ENCODE results near the gene BAHCC1. TPM values are rescaled to one million over a fixed set of nuclear protein-coding genes. Genes with fewer than 3 reads are reported as not detected.
A peak's percentile ranks its signal among the peaks of the same experiment; 100 is the strongest.

BAHCC1 gene
- polyA plus RNA-seq, 4 donors = 2.2 to 26.9 (median 9.8) TPM

DNA sequence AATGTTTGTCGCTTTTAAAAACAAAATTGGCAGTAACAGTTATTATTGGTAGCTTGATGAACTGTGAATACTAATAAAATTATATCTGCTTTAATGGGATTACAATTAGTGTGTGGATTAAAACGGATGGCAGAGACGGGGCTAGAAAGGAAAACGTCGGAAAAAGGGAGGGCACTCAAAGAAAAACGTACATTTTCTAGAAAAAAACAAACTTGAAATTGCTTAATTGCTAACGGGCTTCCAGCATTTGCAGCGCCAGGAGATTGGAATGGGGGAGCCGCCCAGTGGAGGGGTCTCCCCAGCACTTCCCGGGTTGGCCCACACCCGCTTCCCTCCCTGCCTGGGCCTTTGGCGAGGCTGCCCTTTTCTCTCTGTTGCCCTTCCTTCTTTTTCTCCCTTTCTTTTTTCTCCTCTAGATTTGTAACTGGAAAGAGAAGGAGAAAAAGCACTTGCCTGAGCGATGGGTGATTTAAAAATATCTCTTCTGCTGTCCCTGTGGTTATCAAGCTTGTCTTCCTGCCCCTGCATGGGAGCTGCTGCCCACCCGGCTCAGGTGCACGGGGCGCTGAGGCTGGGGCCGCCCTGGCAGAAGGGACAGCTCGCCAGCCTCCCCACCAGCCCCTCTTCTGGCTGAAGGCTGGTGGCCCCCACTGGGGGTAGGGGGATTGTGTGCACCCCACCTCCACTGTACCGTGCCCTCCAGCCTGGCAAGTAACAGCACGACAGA is 5.9 kb downstream of the BAHCC1 start:
- WGBS, 3 donors = 41 to 56% (median 46%) methylated on average over 20 of the region's 20 CpGs
- Histone ChIP-seq H3K27me3 (ENCODE audit: control insufficient read depth in 3 of 3, insufficient read depth in 3 of 3, low read length in 3 of 3) (peaks cover 0 to 3% (median 0%) of the 10 kb centered on the region in 3 donors), H3K27ac (ENCODE audit: low read depth in 1 of 3, low read length in 2 of 3) (peak overlapping the region; percentile 75 to 96 (median 83)), H3K36me3 (ENCODE audit: control insufficient read depth in 3 of 3, insufficient read depth in 2 of 3, low read depth in 1 of 3, low read length in 3 of 3) (peaks cover 0 to 22% (median 0%) of the 10 kb centered on the region in 3 donors), H3K4me1 (ENCODE audit: control insufficient read depth in 3 of 3, insufficient read depth in 2 of 3, low read depth in 1 of 3, low read length in 2 of 3) (peaks cover 0 to 55% (median 0%) of the 10 kb centered on the region in 3 donors), H3K9me3 (ENCODE audit: control insufficient read depth in 2 of 2, insufficient read depth in 1 of 2, low read depth in 1 of 2, low read length in 1 of 2) (no peaks in the 10 kb centered on the region), H3K4me3 (ENCODE audit: low read depth in 1 of 3, low read length in 3 of 3) (peak overlapping the region in 1 of 3 donors; percentile 67)
- FAIRE-seq (no peak), DNase-seq (peak in 1 of 2 donors; percentile 35)

DNA sequence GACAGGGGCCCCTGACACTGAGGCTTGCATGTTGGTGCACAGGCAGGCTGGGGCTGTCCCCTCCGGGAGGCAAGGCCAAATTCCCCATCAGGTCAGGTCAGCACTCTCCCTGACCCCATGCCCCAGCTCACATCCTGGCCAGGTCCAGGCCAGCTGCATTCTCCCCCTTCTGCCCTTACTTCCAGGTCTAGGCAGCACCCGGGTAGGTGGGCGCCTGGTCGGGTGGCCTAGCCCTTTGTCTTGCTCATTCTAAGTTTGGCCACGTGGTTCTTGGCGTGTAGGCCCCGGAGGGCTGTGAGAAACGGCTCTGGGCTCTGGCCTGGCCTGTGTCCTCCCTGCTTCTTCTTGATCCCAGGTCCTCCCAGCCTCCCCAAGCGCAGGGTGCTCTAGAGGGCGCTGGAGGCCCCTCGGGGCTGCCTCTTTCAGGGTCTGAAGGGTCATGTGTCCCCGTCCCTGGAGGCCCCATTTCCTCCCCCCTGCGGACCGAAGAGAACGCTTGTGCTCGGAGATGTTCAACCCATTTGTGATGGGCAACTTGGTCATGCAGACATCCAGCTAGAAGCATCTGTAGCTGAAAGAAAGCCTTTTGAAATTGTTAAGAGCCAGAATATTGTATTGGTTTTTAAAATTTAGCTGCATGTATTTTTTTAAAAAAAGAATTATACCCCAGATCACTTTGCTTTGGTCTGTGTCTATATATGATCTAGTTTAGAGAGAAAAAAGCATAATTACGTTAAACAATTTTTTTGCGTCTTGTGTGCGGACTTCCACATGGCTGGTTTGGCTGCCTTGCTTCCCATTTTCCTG is 6.7 kb downstream of the BAHCC1 start:
- Histone ChIP-seq H3K4me1 (ENCODE audit: control insufficient read depth in 3 of 3, insufficient read depth in 2 of 3, low read depth in 1 of 3, low read length in 2 of 3) (peaks cover 0 to 61% (median 0%) of the 10 kb centered on the region in 3 donors), H3K4me3 (ENCODE audit: low read depth in 1 of 3, low read length in 3 of 3) (peak overlapping the region in 1 of 3 donors; percentile 8), H3K27ac (ENCODE audit: low read depth in 1 of 3, low read length in 2 of 3) (peak overlapping the region; percentile 11 to 75 (median 72))

DNA sequence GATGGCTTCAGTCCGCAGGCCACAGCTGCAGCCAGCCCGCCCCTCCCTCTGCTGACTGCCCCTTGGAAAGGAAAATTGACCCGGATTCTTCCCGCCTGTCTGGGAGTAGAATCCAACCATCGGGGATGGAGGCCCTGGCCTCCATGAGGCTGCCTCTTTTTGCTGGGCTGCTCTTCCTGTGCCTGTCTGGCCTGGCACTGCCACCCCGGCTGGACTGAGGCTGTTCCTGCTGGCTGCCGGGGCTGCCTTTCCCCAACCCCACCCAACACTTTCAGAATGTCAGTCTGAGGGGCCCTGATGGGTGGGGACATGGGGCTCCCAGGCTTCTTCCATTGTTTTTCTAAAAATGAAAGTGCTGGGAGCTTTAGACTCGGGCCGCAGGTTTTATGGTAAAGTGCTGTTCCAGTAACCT is 7.3 kb downstream of the BAHCC1 start:
- Histone ChIP-seq H3K9me3 (ENCODE audit: control insufficient read depth in 2 of 2, insufficient read depth in 1 of 2, low read depth in 1 of 2, low read length in 1 of 2) (no peaks in the 10 kb centered on the region), H3K27me3 (ENCODE audit: control insufficient read depth in 3 of 3, insufficient read depth in 3 of 3, low read length in 3 of 3) (peaks cover 0 to 3% (median 0%) of the 10 kb centered on the region in 3 donors), H3K4me3 (ENCODE audit: low read depth in 1 of 3, low read length in 3 of 3) (peak overlapping the region in 1 of 3 donors; percentile 8), H3K4me1 (ENCODE audit: control insufficient read depth in 3 of 3, insufficient read depth in 2 of 3, low read depth in 1 of 3, low read length in 2 of 3) (peaks cover 0 to 62% (median 0%) of the 10 kb centered on the region in 3 donors), H3K36me3 (ENCODE audit: control insufficient read depth in 3 of 3, insufficient read depth in 2 of 3, low read depth in 1 of 3, low read length in 3 of 3) (peaks cover 0 to 26% (median 0%) of the 10 kb centered on the region in 3 donors), H3K27ac (ENCODE audit: low read depth in 1 of 3, low read length in 2 of 3) (peak overlapping the region; percentile 11 to 75 (median 37))
- 45 to 62% (median 60%) methylated on average over 9 of the region's 9 CpGs for whole genome bisulfite sequencing, 3 donors
- FAIRE-seq (no peak), DNase-seq (peak in 1 of 2 donors; percentile 62)

More for the DNA sequence above, 6.7 kb downstream of the BAHCC1 start:
- Histone ChIP-seq H3K36me3 (ENCODE audit: control insufficient read depth in 3 of 3, insufficient read depth in 2 of 3, low read depth in 1 of 3, low read length in 3 of 3) (peaks cover 0 to 22% (median 0%) of the 10 kb centered on the region in 3 donors), H3K27me3 (ENCODE audit: control insufficient read depth in 3 of 3, insufficient read depth in 3 of 3, low read length in 3 of 3) (peaks cover 0 to 3% (median 0%) of the 10 kb centered on the region in 3 donors), H3K9me3 (ENCODE audit: control insufficient read depth in 2 of 2, insufficient read depth in 1 of 2, low read depth in 1 of 2, low read length in 1 of 2) (no peaks in the 10 kb centered on the region)
- WGBS, 3 donors = 38 to 72% (median 51%) methylated on average over 19 of the region's 19 CpGs
- FAIRE-seq = no peak
- DNase-seq = peak; percentile 21 to 72

- Histone ChIP-seq H3K9me3 (ENCODE audit: control insufficient read depth in 2 of 2, insufficient read depth in 1 of 2, low read depth in 1 of 2, low read length in 1 of 2) (no peaks in the 10 kb centered on the region), H3K36me3 (ENCODE audit: control insufficient read depth in 3 of 3, insufficient read depth in 2 of 3, low read depth in 1 of 3, low read length in 3 of 3) (peaks cover 0 to 31% (median 0%) of the 10 kb centered on the region in 3 donors), H3K4me3 (ENCODE audit: low read depth in 1 of 3, low read length in 3 of 3) (no peak overlapping the region), H3K27me3 (ENCODE audit: control insufficient read depth in 3 of 3, insufficient read depth in 3 of 3, low read length in 3 of 3) (peaks cover 0 to 2% (median 0%) of the 10 kb centered on the region in 3 donors), H3K27ac (ENCODE audit: low read depth in 1 of 3, low read length in 2 of 3) (peak overlapping the region in 2 of 3 donors; percentile 16 to 75), H3K4me1 (ENCODE audit: control insufficient read depth in 3 of 3, insufficient read depth in 2 of 3, low read depth in 1 of 3, low read length in 2 of 3) (peaks cover 0 to 62% (median 0%) of the 10 kb centered on the region in 3 donors)
- DNase-seq (no peak), FAIRE-seq (no peak)
- WGBS, 3 donors = 58 to 73% (median 69%) methylated on average over 9 of the region's 9 CpGs
Observed at GRCh38 chr17:81402981-81403467, 7.8 kb downstream of the BAHCC1 start.

DNA sequence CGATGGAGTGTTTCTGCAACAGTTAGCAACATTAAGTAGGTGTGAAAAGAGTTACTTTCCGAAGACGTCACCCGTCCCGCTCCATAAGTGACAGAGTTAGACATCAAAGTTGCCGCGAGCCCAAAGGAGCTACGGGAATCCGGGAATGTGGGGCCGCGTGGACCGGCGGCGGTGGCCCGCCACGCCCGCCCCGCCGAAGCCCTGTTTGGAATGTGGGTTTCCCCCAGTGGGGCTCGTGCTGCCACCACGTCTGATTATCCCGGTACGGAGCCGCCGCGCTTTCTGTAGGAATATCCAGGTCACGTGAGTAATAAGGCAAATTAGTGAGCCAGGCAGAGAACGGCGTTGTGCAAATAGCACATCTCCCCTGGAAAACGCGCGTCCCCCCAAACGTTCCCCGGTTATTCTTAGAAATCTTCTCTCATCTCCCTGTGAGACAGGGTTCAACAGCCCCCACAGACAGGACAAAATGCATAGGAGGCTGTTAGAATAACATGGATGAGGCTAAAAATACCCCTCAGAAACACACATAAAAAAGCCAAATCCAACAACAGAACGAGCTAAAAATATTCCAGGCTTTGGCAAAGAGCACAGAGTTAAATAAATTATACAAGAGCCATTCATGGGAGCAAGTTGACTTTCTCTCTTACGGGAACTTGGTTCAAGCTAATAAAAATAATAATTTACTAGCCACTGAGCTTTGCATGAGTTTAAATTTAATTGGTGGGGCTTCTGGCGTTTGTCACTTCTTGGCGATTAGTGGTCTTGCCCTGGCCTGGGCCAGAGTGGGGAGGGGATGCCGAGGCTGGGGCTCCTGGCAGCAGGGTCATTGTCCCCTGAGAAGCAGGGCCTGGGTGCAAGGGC is 8.6 kb downstream of the BAHCC1 start:
- no peak overlapping the region for H3K4me3 ChIP-seq (ENCODE audit: low read depth in 1 of 3, low read length in 3 of 3)
- H3K27ac ChIP-seq (ENCODE audit: low read depth in 1 of 3, low read length in 2 of 3) = peak overlapping the region in 2 of 3 donors; percentile 53 to 75
- peaks cover 0 to 62% (median 0%) of the 10 kb centered on the region in 3 donors for H3K4me1 ChIP-seq (ENCODE audit: control insufficient read depth in 3 of 3, insufficient read depth in 2 of 3, low read depth in 1 of 3, low read length in 2 of 3)
- no peak for DNase-seq
- WGBS, 3 donors = 59 to 79% (median 73%) methylated on average over 39 of the region's 39 CpGs
- FAIRE-seq = no peak
- peaks cover 0 to 32% (median 0%) of the 10 kb centered on the region in 3 donors for H3K36me3 ChIP-seq (ENCODE audit: control insufficient read depth in 3 of 3, insufficient read depth in 2 of 3, low read depth in 1 of 3, low read length in 3 of 3)
- H3K9me3 ChIP-seq (ENCODE audit: control insufficient read depth in 2 of 2, insufficient read depth in 1 of 2, low read depth in 1 of 2, low read length in 1 of 2) = no peaks in the 10 kb centered on the region
- no peaks in the 10 kb centered on the region for H3K27me3 ChIP-seq (ENCODE audit: control insufficient read depth in 3 of 3, insufficient read depth in 3 of 3, low read length in 3 of 3)

DNA sequence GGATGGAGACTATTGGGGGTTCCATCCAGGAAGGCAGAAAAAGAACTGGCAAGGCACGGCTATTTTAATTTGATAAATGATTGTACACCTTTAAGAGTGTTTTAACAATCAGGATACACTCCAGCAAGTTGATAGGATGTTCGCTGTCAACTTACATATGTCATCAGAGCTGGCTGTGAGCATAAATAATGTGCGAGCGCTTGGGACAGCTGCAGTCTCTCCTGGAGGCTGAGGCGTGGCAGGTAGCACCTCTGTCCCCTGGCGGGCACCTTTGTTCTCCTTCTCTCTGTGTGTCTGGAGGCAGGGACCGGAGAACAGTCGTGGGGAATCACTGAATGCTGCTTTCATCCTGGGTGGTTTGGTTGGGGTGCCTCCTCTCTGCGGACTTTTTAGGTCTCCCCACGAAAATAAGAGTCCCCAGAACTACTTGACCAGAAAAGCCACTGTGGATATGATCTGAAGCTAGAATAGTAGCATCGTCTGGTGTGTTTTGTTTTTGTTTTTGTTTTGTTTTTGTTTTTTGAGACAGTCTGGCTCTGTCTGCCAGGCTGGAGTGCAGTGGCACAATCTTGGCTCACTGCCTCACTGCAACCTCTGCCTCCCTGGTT is 9.4 kb downstream of the BAHCC1 start:
- 30 to 50% (median 36%) methylated on average over 11 of the region's 11 CpGs for WGBS, 3 donors
- H3K4me1 ChIP-seq (ENCODE audit: control insufficient read depth in 3 of 3, insufficient read depth in 2 of 3, low read depth in 1 of 3, low read length in 2 of 3) = peaks cover 0 to 62% (median 0%) of the 10 kb centered on the region in 3 donors
- peak overlapping the region in 2 of 3 donors; percentile 52 to 75 for H3K27ac ChIP-seq (ENCODE audit: low read depth in 1 of 3, low read length in 2 of 3)
- H3K9me3 ChIP-seq (ENCODE audit: control insufficient read depth in 2 of 2, insufficient read depth in 1 of 2, low read depth in 1 of 2, low read length in 1 of 2) = no peaks in the 10 kb centered on the region
- DNase-seq (peak; percentile 65 to 73), FAIRE-seq (no peak)
- peaks cover 0 to 37% (median 0%) of the 10 kb centered on the region in 3 donors for H3K36me3 ChIP-seq (ENCODE audit: control insufficient read depth in 3 of 3, insufficient read depth in 2 of 3, low read depth in 1 of 3, low read length in 3 of 3)
- no peak overlapping the region for H3K4me3 ChIP-seq (ENCODE audit: low read depth in 1 of 3, low read length in 3 of 3)
- H3K27me3 ChIP-seq (ENCODE audit: control insufficient read depth in 3 of 3, insufficient read depth in 3 of 3, low read length in 3 of 3) = no peaks in the 10 kb centered on the region

DNA sequence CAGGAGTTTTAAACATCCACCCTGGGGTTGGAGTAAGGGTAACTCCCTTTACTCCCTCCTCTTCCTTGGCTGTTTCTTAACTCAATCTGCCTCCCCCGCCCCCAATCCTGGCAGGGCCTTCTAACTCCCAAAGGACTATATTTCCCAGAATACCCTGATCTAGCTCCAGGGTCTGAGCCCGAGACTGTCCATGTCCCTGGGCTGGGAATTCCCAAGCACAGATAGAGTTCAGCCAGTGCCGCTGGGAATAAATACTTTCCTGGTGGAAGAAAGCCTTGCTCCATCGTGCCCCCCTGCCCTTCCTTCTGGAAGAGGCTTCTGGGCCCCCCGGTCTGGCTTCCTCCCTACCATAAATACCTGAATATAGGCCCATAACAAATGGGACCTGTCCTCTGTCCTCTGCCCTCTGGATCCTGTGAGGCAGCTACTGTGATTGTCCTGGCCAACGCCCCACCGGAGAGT is 10.2 kb downstream of the BAHCC1 start:
- WGBS, 3 donors = 38 to 51% (median 38%) methylated on average over 7 of the region's 7 CpGs
- DNase-seq (peak in 1 of 2 donors; percentile 75), FAIRE-seq (no peak)
- Histone ChIP-seq H3K36me3 (ENCODE audit: control insufficient read depth in 3 of 3, insufficient read depth in 2 of 3, low read depth in 1 of 3, low read length in 3 of 3) (peaks cover 0 to 35% (median 0%) of the 10 kb centered on the region in 3 donors), H3K4me1 (ENCODE audit: control insufficient read depth in 3 of 3, insufficient read depth in 2 of 3, low read depth in 1 of 3, low read length in 2 of 3) (peaks cover 0 to 62% (median 0%) of the 10 kb centered on the region in 3 donors), H3K27ac (ENCODE audit: low read depth in 1 of 3, low read length in 2 of 3) (peak overlapping the region in 2 of 3 donors; percentile 27 to 75), H3K4me3 (ENCODE audit: low read depth in 1 of 3, low read length in 3 of 3) (no peak overlapping the region), H3K27me3 (ENCODE audit: control insufficient read depth in 3 of 3, insufficient read depth in 3 of 3, low read length in 3 of 3) (no peaks in the 10 kb centered on the region), H3K9me3 (ENCODE audit: control insufficient read depth in 2 of 2, insufficient read depth in 1 of 2, low read depth in 1 of 2, low read length in 1 of 2) (no peaks in the 10 kb centered on the region)
